GM19023 (cell line): ENCODE data around the gene SAMD4A.

Experiments used
- ATAC-seq: cut with Tn5 transposase; IDR thresholded peaks from one replicate; pipeline ENCODE4 v1.9.1; 2021; ENCODE audit warnings: mild to moderate bottlenecking, moderate library complexity; ENCODE audit not compliant: unreplicated experiment

Gene SAMD4A

DNA sequence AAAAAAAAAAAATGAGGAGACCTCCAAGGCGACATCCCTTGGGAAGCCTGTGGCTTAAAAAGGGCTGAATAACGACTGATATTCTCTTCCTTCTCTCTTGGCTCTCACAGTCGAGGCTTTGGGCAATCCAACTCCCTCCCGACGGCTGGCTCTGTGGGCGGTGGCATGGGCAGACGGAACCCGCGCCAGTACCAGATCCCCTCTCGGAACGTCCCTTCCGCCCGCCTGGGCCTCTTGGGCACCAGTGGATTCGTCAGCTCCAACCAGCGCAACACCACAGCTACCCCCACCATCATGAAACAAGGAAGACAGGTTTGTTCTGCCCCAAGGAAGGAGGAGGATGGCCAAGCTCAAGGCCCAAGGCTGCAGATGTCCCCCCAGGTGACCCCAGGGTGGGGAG, 207.9 kb downstream of the SAMD4A start:
- ATAC-seq: no peak

DNA sequence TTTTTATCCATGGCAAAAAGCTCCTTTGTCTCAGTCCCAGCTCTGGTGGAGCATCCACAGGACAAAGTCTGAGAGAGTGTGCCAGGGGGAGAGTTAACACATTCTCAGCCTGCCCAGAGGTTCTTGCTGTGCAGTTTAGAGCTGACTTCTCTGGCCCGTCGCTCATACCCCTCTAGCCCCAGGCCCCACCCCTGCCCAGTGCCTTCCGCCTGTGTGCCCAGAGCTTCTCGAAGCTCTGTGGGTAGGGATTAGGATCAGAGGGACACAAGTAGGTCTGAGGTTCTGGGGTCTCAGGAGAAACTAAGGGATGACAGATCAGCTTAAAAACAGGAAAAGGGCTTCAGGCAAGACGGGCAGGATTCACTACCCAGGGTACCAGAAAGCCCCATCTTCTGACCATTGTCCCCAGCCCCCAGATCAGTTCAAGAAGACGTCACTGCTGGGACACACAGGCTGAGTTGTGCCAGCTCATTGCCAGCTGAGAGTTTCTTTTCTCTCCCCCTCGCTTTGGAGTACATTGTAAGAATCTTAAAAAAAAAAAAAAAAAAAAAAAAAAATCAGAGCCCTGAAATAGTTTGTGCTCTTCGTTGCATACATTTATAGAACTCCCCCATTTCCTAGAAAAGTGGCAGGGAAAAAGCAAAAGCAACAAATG, 208.7 kb downstream of the SAMD4A start:
- no peak for ATAC-seq

DNA sequence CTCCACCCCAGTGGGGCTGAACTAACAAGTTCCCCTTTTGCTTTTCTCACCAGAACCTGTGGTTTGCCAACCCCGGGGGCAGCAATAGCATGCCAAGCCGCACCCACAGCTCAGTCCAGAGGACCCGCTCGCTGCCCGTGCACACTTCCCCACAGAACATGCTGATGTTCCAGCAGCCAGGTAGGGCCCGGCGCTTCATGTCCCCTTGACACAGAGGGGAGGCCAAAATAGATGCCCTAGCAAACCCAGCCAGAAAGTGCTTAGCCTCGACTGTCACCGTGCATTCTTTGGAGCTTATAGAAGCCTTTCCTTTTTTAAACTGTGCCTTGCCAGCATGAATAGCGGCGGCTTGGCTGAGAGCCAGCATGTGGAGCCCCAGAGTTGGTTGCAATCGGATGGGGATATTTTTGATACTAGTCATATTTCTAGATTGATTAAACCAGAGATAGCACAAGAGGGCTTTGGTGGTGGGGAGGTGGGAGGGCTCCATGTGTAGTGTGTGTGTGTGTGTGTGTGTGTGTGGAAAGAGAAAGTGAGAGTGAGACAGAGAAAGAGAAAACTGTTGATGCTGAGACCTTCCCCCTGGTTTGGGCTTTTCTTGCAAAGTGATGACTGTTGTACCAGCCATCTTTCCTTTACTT, 209.6 kb downstream of the SAMD4A start:
- ATAC-seq: no peak

DNA sequence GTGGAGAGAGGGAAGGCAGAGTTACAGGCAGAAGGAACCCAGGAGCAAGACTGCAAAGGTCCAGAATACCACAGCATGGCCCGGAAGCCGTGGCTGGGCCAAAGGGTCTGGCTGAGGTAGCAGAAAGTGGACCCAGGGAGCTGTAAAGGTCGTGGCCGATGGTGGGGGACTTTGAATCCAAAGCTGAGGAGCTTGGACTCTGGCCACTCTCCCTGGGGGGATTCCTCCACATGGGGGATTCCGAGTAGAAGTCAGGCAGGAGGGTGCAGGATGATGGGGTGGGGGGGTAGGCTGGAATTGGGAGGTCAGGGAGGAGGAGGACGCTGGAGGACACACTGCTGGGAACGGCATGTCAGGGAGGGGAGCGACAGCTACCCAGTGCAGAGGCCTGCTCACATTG, 210.5 kb downstream of the SAMD4A start:
- no peak for ATAC-seq

DNA sequence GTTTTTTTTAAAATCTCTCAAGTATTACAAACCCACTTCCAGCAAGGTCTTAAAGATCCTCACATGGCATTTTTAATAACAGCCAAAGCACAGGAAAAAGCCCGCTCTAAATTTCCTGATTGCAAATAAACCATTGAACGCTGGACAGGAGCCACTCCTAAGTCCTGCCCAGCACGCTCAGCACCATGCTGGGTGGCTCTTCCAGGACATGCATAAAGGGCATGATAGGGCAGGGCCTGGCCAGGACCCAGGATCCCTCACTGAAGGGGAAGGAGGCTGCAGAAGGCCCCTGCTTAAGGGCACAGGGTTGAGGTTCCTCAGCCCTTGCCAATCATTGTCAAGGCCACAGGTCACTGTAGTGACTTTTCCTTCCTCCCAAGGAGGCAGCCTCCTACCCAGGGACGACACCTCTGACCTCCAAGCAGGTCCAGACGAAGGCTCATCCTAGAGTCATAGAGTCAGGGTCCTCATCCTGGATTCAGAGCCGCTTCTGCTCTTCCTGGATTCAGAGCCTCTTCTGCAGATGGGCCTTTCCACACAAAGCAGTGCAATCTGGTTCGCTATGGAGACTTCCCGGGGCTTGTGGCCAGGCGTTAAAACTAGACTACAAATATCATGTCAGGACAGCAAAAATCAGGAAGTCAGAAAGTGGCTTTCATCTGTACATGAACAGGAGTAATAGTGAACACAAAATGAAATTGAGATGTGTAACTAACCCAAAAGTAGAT, 211.9 kb downstream of the SAMD4A start:
- ATAC-seq: no peak

DNA sequence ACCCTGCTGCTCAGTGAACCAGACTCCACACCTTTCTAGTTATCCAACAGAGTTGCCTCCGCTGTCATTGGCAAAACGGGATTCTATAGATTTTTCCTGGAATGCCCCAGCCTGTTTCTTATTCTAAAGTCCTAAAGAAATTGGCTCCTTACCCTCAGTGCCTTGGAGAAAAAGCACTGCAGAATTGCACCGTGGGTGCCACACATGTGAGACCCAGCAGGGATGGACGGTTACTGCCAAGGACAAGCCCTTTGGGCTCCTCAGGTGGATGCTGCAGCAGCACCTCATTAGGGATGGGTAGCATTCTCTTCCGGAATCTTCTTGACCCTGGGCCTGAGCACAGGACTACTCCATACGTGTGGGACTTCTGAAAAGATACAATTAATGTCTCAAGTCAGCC, 214.2 kb downstream of the SAMD4A start:
- no peak for ATAC-seq

DNA sequence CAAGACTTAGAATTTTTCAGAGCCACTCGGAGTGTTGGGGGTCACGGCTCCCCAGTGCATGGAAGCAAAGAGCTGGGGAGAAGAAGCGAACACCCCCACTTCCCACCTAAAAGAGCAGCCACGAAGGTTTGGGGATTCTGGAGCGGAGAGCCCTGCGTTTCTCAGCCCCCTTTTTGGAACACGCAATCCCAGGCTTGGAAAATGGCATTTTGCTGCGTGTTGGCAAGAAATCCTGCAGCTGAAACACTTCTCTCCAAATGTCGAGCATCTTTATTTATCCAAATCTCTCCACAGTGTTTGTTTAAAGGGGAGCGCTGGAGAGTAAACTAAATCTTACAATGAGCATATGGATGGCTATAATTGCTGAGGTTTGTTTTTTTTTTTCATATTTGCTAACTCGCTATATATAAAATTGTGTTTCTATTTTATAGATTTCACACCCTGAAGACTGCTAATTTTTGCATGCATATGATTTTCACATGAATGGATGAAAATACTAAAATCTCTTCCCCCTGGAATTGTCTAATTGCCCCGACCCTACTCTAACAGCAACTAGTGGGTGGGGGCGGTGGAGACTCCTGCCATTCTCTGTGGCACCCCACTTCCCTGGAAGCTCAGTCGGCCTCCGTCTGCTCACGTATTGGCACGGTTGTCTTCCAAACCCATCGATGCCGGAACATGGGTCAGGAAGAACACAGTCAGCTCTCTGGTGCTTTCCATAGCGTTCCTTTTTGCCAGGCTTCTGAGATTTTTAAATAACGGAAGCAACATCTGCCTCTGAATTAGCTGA, 215.2 kb downstream of the SAMD4A start:
- ATAC-seq: no peak

DNA sequence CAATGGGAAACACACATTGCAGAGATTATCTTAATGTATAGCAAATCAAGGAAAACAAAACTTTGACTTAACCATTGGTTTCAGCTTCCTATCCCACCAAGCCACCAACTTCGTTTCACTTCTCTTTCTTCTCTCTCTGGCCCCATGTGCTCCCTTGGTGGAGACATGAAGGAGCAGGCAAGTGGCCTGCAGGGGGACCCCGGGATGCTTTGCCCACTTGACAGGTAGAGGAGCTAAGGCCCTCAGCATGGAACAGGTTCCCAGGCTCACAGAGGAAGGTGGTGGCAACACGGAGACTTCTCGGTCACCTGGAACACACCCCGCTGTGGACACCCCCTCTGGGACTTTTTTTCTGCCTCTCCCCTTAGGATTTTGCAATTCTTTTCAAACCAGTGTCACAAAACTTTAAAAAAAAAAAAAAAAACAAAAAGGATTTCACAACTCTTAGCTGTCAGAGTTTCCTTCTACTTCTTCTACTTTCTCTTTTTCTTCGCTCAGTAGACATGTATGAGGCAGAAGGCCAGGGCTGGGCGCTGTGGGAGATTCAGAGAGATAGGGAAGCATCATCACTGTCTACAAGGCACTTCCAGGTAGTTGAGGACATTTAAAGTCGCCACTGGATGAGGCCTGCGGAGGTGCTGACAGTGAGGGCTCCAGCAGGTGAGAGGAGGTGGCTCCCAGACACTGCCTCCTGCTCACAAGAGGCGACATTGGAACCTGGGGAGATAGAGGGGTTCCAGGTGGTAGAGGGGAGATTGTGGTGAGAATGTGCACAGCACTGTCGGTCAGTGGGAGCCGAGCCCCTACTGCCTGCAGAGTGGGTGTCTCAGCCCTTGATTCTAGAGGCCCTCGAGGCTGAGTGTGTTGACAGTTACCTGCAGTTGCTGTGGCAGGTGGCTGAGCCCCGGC, 216.1 kb downstream of the SAMD4A start:
- peak; percentile 72 for ATAC-seq

DNA sequence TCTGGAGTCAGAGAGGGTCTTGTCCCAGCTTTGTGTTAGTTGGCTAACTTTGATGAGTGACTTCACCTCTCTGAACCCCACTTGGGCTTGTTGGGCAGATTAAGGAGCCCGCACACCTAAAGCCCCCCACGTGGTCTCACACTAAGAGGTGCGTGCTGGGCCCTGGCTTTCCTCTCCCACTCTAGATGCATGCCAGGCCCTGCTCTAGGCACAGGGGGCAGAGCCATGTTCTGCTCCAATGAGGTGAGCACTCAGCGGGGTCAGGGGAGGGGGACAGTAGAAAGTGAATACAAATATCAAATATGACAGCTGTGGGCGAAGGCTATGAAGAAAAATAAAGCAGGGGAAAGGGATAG, 216.7 kb downstream of the SAMD4A start:
- no peak for ATAC-seq

DNA sequence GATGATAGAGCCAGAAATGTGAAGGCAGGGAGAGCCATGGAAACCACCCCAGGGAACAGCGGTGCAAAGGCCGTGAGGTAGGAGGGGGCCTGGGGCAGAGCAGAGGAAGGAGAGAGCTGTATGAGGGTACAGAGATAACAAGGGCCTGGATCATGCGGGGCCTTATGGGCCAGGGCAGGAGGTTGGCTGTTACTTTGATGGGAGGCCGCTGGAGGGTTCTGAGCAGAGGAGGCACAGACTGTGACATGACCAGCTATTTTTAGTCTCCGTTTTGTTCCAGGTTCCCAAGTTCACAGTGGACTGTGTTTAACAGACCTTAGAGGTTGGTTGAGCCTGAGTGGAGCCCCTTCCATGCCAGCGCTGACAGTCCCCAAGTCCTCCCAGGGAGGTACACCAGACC, 217.1 kb downstream of the SAMD4A start:
- ATAC-seq: no peak

DNA sequence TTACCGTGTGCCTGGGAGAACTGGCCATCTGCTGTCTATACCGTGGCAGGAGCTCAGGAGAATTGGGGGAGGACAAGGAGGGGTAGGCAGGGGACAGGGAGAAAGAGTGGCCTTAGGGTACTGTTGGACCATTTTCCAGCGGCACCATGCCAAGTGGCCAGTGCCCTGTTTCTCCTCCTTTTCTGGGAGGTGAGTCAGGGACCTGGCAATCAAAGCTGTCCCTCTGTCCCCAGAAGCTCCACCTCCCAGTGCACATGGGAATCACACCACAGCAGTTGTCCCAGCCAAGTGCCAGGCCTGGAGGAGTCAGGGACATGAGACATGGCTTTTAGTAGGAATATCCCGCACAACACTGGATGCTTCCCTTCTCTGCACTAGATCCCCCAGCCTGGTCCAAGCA, 217.7 kb downstream of the SAMD4A start:
- ATAC-seq: no peak

DNA sequence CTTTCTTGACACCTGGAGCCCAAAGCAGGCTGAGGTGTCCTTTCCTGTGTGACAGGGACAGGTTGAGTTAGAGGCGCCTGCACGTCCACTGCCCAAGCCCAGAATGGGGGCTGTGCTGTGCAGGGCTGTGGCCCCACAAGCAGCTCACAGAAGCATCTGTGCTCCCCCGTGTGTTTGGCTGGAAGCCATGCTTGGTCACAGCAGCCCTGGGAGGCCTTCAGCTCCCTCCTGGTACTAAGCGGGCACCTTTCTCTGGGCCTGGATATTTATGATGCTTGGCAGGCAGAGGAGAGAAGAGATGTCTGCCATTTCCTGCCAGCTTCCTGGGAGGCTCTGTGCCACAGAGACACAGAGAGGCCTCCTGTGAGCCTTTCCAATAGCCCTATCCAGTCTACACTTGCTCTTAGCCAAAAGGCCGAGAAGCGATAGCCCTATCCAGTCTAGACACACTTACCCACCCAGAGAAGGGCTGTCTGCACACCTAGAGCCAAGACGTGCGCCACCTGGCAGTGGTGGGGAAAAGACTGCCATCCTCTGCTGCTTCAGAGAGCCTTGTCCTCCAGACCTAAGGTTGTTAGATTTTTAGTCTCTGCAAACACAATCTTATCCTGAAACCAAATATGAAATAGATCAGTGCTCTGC, 218.3 kb downstream of the SAMD4A start:
- no peak for ATAC-seq

DNA sequence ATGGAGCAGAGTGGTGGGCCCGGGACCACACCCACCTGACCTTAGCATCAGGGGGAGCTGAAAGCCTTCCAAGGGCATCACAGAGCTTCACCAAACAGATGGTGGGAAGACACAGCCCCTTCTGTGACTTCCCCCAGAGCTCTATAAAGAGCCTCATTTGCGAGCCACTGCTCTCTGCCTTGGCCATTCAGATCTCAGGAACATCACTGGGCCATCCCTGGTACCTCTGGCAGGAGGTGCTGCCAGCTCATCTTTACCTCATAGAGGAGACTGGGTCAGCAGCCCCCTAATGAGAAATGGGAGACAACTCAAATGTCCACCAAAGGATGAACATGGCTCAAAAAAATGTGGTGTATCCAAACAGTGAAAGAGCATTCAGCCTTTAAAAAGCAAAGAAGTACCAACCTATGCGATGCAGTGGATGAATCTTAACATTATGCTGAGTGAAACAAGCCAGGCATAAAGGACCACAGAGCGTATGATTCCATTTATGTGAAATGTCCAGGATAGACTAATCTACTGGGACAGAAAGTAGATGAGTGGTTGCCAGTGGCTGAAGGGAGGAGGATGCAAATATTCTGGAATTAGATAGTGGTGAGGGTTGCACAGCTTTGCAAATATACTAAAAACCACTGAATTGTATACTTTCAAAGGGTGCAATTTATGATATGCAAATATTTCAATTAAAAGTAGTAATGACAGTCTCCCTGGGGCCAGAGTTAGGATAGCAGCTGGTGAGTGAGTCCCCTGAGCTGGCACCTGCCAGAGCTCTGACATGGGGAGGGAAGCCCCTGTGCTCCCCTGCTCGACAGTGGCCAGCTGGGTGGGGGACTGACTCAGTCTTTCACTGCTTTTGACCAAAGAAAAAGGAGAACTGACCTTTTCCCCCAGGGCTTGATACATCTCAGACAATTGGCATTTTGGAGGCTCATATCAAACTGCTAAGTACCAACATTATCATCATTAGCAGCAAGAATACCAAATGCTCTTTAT, 219.1 kb downstream of the SAMD4A start:
- no peak for ATAC-seq

DNA sequence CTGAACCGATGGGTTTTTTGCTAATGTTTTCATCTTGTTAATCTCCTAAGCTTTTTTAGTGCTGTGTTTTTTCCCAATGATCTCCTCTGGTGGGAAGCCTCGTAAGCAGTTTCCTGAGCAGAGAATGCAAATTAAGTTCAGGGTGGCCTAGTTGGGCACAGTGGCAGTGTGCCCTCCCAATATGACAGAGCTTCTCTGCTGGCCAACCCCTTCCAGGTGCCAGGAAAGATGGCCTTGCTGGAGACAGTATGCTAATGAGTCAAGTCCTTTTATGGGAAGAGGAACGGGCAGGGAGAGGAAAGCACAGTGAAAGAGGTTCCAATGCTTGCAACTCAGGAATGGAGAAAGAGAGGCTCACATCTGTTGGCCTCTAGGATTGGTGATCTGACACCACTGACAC, 219.9 kb downstream of the SAMD4A start:
- no peak for ATAC-seq

DNA sequence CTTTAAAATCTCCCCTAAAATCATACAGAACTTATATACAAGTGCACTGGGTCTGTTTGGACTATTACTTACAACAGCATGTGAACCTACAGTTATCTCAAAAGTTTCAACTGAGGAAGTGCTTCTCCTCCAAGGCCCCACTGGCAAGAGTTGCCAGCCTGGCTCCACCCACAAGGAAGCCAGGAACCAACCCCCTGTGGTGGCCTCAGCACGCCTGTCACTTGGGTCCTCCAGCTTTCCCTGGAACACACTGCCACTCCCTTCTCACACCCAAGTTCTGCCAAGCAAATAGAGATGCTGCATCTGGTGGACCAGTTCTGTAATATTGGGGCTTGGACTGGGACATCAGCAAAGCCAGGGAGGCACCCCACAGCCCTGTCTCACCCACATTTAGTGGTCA, 220.3 kb downstream of the SAMD4A start:
- no peak for ATAC-seq

DNA sequence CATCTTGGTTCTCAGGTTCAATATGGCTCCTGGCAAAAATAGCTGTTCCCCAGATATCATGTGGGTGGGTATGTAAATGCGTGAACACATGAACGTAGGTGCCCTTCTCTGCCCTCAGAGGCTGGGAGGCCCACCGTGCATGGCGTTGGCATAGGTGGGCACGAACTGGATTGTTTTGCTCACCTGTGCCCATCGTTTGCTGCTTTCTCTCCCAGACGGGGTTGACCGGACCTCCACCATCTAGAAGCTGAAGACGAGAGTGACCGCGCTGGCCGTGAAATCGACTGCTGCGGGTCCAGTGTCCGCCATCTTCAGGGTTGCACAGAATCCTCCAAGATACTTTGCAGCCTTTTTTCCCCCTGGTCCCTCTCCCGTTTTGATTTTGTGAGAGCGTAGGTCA, 221.8 kb downstream of the SAMD4A start:
- ATAC-seq: no peak

DNA sequence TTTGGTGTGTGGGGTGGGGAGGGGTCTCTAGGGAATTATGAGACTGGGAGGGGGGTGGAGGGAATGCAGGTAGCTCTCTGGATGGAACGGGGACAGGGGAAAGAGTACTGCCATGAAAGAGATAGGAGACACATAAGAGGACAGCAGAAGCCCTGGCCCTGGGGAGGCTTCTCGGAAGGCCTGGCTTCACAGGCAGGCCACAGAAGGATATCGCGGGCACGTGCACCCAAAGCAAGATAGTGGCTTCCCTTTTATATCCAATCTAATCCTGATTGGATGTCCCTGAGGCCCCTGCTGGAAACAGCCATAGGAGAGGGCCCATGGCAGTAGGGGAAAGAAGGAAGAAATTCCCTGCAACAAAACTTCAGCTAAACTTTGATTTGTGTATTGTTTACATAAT, 222.2 kb downstream of the SAMD4A start:
- ATAC-seq: no peak

DNA sequence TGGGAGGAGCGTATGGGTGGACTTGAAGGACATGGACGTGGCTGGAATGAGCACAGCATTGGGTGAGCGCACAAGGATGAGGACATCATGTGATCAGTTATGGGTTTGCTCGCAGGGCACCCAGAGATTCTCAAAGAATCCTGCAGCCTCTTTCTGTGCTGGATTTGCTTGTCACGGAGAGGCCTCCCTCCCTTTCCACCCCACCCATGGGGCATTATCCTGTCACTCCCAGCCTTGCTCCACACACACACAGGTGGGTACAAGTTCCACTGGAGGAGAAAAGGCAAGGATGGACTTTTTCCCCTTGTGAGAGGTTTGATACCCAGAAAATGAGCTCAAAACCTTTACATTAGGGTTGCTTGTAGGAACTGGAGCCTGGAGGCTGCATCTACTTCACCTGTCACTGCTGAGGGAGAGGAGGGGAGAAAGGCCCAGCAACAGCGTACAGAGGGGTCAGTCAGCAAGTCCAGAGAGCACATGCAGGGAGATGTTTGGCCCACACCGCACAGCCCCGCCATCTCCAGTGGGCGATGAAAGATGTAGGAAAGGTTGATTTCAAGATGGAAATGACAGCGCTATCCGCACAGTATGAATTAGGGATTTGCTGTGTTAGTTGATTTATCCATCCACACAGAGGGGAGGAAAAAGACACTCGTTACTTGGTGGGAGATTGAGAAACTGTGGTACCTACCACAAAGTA, 223.0 kb downstream of the SAMD4A start:
- no peak for ATAC-seq
